HG02571 (cell line): ENCODE measurements around the gene TYROBP.
"Not testable (repeated sequence)": the region's sequence is repeated elsewhere in the genome, so short reads cannot be mapped to it uniquely, and the experiment has no call there.

Source experiments
- ATAC-seq: cut with Tn5 transposase; IDR thresholded peaks from one replicate; pipeline ENCODE4 v1.9.1; 2021; ENCODE audit warnings: mild to moderate bottlenecking, moderate library complexity; ENCODE audit not compliant: unreplicated experiment

Gene TYROBP

GRCh38 chr19:35901854-35902661 lies 6.0 kb downstream of the TYROBP start, which contains the start of gene HCST:
Gene HCST (plus strand): TSS chr19:35902529. CDS start chr19:35902594, 65 bp downstream.
- ATAC-seq: no peak

DNA sequence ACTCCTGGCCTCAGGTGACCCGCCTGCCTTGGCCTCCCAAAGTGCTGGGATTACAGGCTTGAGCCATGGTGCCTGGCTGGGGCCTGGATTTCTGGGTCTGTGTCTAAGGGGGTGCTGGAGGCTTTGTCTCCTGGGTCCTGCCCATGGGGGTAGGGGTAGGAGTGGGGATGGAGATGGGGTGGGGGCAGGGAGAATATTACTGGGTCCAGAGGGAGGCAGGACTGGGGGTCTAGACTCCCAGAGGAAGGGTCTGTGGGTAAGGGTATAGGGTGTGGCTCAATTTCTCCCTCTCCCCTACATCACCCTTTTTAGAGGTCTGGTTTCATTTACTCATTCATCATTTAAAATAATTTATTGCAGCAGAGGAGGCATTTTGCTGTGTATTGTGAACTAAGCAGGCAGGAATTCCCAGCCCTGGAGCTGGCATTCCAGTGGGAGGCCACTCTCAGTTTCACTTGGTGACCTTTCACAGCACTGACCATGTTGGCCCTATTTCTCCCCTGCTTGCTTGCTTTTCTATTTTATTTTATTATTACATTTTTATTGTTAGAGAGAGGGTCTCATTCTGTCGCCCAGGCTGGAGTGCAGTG lies 6.9 kb downstream of the TYROBP start:
- ATAC-seq: no peak

DNA sequence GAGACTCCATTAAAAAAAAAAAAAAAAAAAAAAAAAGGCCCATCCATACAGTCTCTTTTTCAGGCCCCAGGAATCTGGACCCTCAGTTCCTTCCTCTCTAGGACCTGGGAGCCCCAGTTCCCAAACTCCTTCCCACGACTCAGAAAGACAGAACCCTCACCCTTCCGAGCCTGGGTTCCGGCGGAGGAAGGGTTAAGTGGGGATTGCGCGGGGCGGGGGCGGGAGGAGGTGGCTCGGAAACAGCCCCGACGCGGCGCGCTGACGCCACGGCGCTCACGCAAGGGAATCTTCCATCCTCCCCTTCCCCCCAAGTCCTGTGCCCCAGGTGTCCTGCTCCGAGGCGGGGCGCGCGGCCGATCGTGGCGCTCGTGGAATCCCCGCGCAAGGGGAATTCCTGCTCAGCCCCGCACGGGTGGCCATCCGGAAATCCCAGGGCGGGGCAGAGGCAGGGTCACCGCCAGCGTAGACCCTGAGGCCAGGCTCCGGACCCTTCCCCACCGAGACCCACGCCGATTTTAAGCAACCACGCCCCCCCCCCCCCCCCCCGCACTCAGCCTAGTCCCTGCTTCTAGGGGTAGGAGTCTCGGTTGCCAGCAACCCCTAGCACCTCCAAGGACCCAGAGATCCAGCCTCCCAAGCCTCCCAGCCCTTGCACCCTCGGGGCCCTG lies 8.4 kb downstream of the TYROBP start:
- peak; percentile 45 for ATAC-seq

DNA sequence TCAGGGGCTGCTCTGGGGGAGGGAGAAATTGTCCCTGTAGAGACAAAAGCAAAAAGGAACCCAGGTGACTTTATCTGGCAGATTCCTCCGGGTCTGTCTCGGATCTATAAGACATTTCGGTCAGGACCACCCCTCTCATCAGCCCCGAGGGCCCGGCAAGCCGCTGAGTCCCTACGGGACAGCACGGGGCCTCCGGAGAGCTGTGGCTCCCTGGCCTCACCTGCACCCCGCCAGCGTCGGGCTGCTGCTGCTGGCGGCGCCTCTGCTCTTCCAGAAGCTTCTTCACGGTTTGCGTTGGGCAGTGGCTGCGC lies 9.6 kb downstream of the TYROBP start:
- no peak for ATAC-seq

DNA sequence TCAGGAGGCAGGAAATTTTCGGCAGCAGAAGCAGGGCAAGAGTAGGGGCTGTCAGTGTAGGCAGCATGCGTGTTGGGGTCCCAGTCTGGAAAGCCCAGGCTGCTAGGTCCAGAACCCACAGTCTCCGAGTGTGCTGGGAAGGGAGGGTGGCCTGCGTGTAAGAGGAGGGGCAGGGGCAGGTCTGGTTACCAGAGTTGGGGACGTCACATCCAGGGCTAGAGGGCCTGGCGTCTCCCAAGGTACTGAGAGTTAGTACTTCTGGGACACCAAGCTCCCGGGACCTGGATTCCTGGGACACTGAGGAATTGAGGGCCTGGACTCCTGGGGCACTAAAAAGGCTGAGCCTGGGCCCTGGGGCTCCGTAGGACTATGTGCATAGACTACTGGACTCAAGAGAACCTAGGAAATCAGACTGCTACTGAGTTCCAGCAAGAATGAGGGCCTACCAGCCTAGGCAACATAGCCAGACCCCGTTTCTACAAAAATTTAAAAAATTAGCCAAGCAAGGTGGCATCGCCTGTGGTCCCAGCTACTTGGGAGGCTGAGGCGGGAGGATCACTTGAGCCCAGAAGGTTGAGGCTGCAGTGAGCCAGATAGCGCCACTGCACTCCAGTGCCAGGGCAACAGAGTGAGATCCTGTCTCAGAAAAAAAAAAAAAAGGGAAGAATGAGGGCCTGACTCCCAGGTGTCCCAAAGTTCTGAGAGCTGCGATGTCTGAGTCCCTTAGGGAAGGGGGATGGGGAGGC lies 10.2 kb downstream of the TYROBP start:
- ATAC-seq: no peak

- ATAC-seq: no peak
Measured at GRCh38 chr19:35896643-35897040, 11.5 kb downstream of the TYROBP start.

- ATAC-seq: no peak
Measured at GRCh38 chr19:35895911-35896642, 12.0 kb downstream of the TYROBP start.

GRCh38 chr19:35894342-35894741 lies 13.8 kb downstream of the TYROBP start:
- ATAC-seq: no peak

DNA sequence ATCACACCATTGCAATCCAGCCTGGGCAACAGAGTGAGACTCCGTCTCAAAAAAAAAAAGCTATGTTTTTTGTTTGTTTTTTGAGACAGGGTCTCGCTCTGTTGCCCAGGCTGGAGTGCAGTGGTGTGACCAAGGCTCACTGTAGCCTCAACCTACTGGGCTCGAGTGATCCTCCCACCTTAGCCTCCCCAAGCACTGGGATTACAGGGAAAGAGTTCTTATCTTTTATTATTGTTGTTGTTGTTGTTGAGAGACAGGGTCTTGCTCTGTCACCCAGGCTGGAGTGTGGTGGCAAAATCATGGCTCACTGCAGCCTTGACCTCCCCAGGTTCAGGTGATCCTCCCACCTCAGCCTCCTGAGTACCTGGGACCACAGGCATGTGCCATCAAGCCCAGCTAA lies 16.3 kb downstream of the TYROBP start:
- ATAC-seq: not testable (repeated sequence)

DNA sequence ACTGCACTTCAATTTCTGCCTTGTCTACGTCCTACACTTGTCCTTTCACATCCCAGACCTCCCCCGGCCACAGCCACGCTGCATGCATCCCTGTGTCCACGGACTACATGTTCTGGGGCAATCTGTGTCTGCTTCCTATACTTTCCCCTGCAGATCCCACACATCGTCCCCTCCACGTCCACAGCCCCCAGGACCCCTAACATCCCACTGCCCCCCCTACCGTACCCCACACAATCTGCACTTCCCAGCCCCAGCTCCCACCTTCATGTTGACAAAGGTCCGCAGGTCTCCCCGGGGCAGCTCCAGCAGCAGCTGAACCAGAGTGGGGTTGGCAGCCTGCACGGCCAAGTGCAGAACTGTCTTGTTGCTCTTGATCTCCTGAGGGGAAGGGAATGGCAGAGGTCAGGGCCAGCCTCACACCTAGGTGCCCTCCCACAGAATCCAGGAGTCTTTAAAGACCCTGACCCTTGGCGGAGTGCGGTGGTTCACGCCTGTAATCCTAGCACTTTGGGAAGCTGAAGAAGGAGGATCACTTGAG lies 17.9 kb downstream of the TYROBP start:
- no peak for ATAC-seq

DNA sequence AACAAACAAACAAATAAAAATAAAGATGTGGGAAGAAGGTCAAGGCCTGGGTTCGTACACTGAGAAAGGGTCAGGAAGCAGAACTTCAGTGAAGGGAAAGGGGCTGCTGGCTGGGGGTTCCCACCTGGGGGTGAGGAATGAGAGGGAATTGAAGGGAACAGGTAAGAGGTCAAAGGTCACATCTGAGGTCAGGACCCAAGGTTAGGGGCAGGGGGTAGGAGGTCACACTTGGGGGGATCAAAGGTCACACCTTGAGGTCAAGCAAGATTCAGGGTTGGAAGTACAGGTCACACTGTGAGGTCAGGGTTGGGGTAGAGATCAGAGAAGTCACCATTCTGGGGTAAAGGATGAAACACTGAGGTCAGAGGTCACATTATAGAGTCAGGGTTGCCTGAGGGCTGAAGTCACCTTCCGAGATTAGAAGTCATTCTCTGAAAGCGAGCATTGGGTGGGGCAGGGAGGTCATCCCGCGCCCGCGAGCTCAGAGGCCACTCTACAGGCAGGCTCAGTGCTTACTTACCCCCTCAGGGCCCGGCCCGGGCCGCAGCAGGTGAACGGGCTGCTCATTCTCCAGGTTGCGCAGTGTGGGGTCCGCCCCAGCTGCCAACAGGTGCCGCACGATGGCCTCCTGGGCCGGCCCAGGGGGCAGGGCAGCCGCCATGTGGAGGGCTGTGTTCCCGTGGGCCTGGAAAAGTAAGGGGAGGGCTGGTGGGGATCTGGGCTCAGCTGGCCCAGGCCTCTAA lies 18.6 kb downstream of the TYROBP start:
- no peak for ATAC-seq

GRCh38 chr19:35888398-35888797 lies 19.7 kb downstream of the TYROBP start:
- ATAC-seq: no peak

- no peak for ATAC-seq
Measured at GRCh38 chr19:35887197-35887596, 20.9 kb downstream of the TYROBP start.

GRCh38 chr19:35885904-35886303 lies 22.2 kb downstream of the TYROBP start:
- ATAC-seq: no peak

DNA sequence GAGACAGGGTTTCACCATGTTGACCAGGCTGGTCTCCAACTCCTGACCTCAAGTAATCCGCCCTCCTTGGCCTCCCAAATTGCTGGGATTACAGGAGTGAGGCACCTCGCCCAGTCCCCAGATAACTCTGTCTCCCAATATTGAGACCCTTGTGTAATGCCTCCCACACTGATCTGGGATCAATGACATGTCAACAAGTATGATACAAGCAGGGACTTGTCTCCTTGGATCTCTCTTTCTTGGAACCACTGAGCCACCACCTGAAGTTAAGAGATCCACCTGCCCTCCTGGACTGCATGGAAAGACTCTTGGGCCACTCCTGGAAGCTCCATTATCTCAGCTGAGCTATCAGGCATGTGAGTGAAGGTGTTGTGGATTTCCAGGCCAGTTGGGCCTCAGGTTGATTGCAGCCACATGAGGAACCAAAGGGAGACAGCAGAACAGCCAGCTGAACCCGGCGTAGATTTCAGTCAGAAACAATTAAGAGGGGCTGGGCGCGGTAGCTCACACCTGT lies 22.8 kb downstream of the TYROBP start:
- ATAC-seq: no peak

DNA sequence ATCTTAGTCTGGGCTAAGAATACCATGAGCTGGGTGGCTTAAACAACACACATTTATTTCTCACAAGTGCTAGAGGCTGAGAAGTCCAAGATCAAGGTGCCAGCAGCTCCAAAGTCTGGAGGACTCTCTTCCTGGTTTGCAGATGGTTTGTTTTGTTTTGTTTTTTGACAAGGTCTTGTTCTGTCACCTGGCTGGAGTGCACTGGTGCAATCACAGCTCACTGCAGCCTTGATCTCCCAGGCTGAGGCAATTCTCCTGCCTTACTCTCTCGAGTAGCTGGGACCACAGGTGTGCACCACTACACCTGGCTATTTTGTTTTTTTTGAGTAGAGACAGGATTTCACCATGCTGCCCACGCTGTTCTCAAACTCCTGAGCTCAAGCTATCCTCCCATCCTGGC lies 24.2 kb downstream of the TYROBP start:
- ATAC-seq: no peak

- no peak for ATAC-seq
Measured at GRCh38 chr19:35882114-35882832, 25.8 kb downstream of the TYROBP start.

GRCh38 chr19:35879770-35880317 lies 28.3 kb downstream of the TYROBP start:
- ATAC-seq: no peak

- no peak for ATAC-seq
Measured at GRCh38 chr19:35879068-35879467, 29.0 kb downstream of the TYROBP start.
